Endothelial cell of umbilical vein (primary cell): ENCODE measurements around the gene C16orf89. TPM values are rescaled to one million over a fixed set of nuclear protein-coding genes. Genes with fewer than 3 reads are reported as not detected.

Experiments used
- BruUV-seq: library from RNA; stranded (reverse); fragments of 400-500 nt; replicated peaks from 2 replicates; lab custom pipeline; 2021; lab: Mats Ljungman, UMichigan
- CTCF ChIA-PET: fragments of 300-600, 350-600 bp; sonication (Branson Sonifier 250); formaldehyde crosslinking; loops from one replicate; lab custom pipeline; 2021; ENCODE audit warnings: antibody characterized with exemption, inconsistent platforms; lab: Charles Lee
- POLR2A ChIA-PET: fragments of 300-600, 350-600 bp; sonication (Branson Sonifier 250); formaldehyde crosslinking; loops from one replicate; lab custom pipeline; 2021; ENCODE audit warnings: antibody characterized with exemption, inconsistent platforms; lab: Charles Lee
- DNase-seq: peaks from one replicate; pipeline ENCODE4 v3.0.0-alpha.2; 2011; ENCODE audit warnings: low read depth, low spot score
- FAIRE-seq: peaks from 2 replicates; lab custom pipeline; 2011; peaks lifted over from hg19 to GRCh38; lab: Jason Lieb, UNC
- H2AFZ ChIP-seq: 2 replicates; pipeline ENCODE4 v1.6.0; 2012; ENCODE audit warnings: low read depth, low read length, control low read depth, inconsistent platforms
- H3K27ac ChIP-seq: 2 replicates; pipeline ENCODE4 v1.5.1; 2011; ENCODE audit warnings: low read depth, mild to moderate bottlenecking, control low read depth, low read length, moderate library complexity; ENCODE audit not compliant: insufficient read depth
- H3K27me3 ChIP-seq, 2 experiments: 2 replicates each; pipeline versions ENCODE4 v1.6.0 to v1.6.1; 2011; ENCODE audit warnings: low read length in 2 of 2, mixed read lengths in 1 of 2; ENCODE audit not compliant: control insufficient read depth in 2 of 2, insufficient read depth in 2 of 2
- H3K36me3 ChIP-seq, 2 experiments: 2 replicates in 1 of 2; 3 replicates in 1 of 2; pipeline ENCODE4 v1.5.1; 2011; ENCODE audit warnings: low read length in 2 of 2, mild to moderate bottlenecking in 1 of 2, moderate library complexity in 1 of 2; ENCODE audit not compliant: control insufficient read depth in 2 of 2, insufficient read depth in 2 of 2; ENCODE audit errors: extremely low read depth in 1 of 2
- H3K4me1 ChIP-seq: 3 replicates; pipeline ENCODE4 v1.5.1; 2011; ENCODE audit warnings: mild to moderate bottlenecking, low read length; ENCODE audit not compliant: control insufficient read depth, insufficient read depth; ENCODE audit errors: extremely low read depth
- H3K4me2 ChIP-seq: 2 replicates; pipeline ENCODE4 v1.6.1; 2011; ENCODE audit warnings: low read length, control low read depth, mixed read lengths; ENCODE audit not compliant: insufficient read depth
- H3K4me3 ChIP-seq, 3 experiments: fragments of 200-600 bp in 1 of 3; sonication (generic), shearing (Covaris generic) in 1 of 3; replicated peaks in 1 of 3; 2 replicates each; pipeline ENCODE4 v1.5.1; 2011 to 2016; ENCODE audit warnings: control low read depth in 3 of 3, low read length in 3 of 3, mild to moderate bottlenecking in 2 of 3, inconsistent platforms in 1 of 3, low read depth in 1 of 3, moderate library complexity in 1 of 3; ENCODE audit not compliant: insufficient read depth in 1 of 3
- H3K79me2 ChIP-seq: 2 replicates; pipeline ENCODE4 v1.6.0; 2012; ENCODE audit warnings: low read length, inconsistent platforms; ENCODE audit not compliant: control insufficient read depth, insufficient read depth
- H3K9ac ChIP-seq: replicated peaks from 2 replicates; pipeline ENCODE3; 2011; ENCODE audit warnings: low read length, control low read depth; ENCODE audit not compliant: insufficient read depth; ENCODE audit errors: extremely low read depth
- H3K9me1 ChIP-seq: replicated peaks from 3 replicates; pipeline ENCODE4 v1.6.0; 2011; ENCODE audit warnings: mild to moderate bottlenecking, low read length; ENCODE audit not compliant: control insufficient read depth, insufficient read depth; ENCODE audit errors: extremely low read depth
- H3K9me3 ChIP-seq: replicated peaks from 2 replicates; pipeline ENCODE4 v1.5.1; 2012; ENCODE audit warnings: low read length, inconsistent platforms; ENCODE audit not compliant: control insufficient read depth, insufficient read depth
- H4K20me1 ChIP-seq: replicated peaks from 2 replicates; pipeline ENCODE3; 2011; ENCODE audit warnings: mild to moderate bottlenecking, low read length; ENCODE audit not compliant: control insufficient read depth, insufficient read depth; ENCODE audit errors: extremely low read depth
- FOS ChIP-seq: IDR thresholded peaks from 2 replicates; pipeline ENCODE4 v1.6.1; 2011; ENCODE audit warnings: mild to moderate bottlenecking, low read length, moderate library complexity, borderline replicate concordance; ENCODE audit not compliant: insufficient read depth
- MYC ChIP-seq: IDR thresholded peaks from one replicate; pipeline ENCODE4 v1.6.1; 2011; ENCODE audit warnings: mild to moderate bottlenecking, low read depth, low read length
- POLR2AphosphoS5 ChIP-seq: IDR thresholded peaks from 2 replicates; pipeline ENCODE4 v1.6.1; 2012; ENCODE audit warnings: low read depth, mild to moderate bottlenecking, control low read depth, low read length, moderate library complexity; ENCODE audit not compliant: insufficient read depth
- dilution Hi-C: fragments of 300-500 bp; cut with MboI; formaldehyde crosslinking; loops from one replicate; pipeline ENCODE4 v1.15.0; 2019; ENCODE audit warnings: low sequenced_read_pairs; ENCODE audit not compliant: extremely low pct_ligation_motif_present
- intact Hi-C: fragments of 100-400 bp; cut with micrococcal nuclease; formaldehyde crosslinking; loops from one replicate; pipeline ENCODE4 v1.10.0; 2022
- polyA plus RNA-seq, 4 experiments: library from polyadenylated mRNA; depleted of rRNA in 3 of 4; stranded (reverse) in 3 of 4; unstranded in 1 of 4; fragments of >200 nt; gene quantifications; 2 replicates each; pipeline versions ENCODE4 v1.2.1 to v1.2.3, GENCODE V29; 2011 to 2012; ENCODE audit warnings: missing spikeins in 1 of 4
- total RNA-seq: library from RNA; stranded (reverse); gene quantifications from 2 replicates; pipeline ENCODE4 v1.2.3, GENCODE V29; 2021
- TF ChIP-seq, protein P1 (sequence below): IDR thresholded peaks from 2 replicates; pipeline ENCODE4 v1.6.1; 2011; ENCODE audit not compliant: insufficient read depth, insufficient read length

The C16orf89 gene
- total and polyA plus RNA-seq, 2 donors (not counting 3 experiments of a cell fraction or from before 2014, with no cell fraction given), result not detected

DNA sequence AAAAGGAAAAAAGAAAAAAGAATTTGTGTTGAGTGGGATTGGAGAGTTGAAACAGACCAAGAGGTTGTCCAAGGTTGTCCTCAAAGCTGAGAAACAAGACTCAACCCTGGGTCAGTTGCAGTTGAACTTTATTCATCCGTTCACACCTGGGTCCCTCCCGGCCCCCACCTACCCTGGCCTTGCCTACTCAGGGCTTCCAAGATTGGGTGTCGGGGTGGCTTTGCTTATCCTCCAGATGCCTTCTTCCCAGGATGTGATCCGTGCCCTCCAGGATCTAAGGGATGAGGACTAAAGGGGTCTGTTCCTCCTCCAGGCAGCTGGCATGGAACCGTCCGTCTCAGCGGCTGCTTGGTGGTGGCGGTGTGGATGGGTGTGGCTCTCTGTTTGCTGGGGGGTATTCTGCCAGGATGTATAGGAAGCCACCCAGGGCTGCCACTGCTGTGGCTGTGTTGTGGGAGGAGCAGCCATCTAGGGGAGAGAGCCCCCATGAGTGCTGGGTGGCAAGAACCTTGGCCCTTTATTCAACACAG, 21.7 kb downstream of the C16orf89 start:
- Histone ChIP-seq H4K20me1 (no peaks in the 10 kb centered on the region), H3K36me3 (no peaks in the 10 kb centered on the region), H3K27me3 (peaks cover 1 to 6% of the 10 kb centered on the region in 2 experiments), H3K9ac (no peak overlapping the region), H3K4me1 (no peaks in the 10 kb centered on the region), H3K9me1 (no peaks in the 10 kb centered on the region), H3K4me2 (no peak overlapping the region), H3K79me2 (no peaks in the 10 kb centered on the region), H3K9me3 (no peaks in the 10 kb centered on the region), H3K4me3 (no peak overlapping the region), H3K27ac (no peak overlapping the region), H2AFZ (no peak overlapping the region)
- FAIRE-seq, result no peak
- no peak for DNase-seq
- CTCF ChIA-PET, result no interaction called here
- dilution Hi-C loops, result no loop called here
- no peak for TF ChIP-seq POLR2AphosphoS5
- POLR2A ChIA-PET, result no interaction called here
- no TSS peak for BruUV-seq
- intact Hi-C loops, result no loop called here

DNA sequence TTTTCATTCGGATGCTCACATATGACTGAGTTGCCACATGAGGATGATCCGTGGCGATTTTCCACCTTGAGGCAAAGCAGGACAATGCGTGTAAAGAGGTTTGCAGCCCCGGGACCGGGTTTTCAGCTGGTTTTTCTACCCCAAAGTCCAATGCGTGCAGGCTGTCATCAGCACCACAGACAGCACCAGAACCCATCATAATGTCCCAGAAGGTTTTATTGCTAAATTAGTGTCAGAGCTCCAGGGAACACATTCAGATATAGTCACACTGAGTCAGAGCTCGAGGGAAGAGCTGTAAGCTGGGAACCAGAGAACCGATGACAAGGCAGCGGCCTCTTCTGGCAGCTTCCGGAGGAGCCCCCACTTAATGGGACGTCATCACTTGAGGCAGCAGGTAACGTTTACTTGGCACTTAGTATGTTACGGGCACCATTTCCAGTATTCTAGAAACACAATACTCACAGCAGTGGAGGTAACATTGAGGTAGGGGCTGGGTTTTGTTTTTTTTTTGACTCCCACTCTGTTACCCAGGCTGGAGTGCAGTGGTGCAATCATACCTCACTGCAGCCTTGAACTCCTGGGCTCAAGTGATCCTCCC, 23.1 kb downstream of the C16orf89 start:
- Histone ChIP-seq H3K27me3 (peaks cover 1 to 2% of the 10 kb centered on the region in 2 experiments), H3K4me2 (no peak overlapping the region), H3K4me1 (no peaks in the 10 kb centered on the region), H4K20me1 (no peaks in the 10 kb centered on the region), H3K4me3 (no peak overlapping the region), H3K79me2 (no peaks in the 10 kb centered on the region), H3K27ac (no peak overlapping the region), H3K9me3 (no peaks in the 10 kb centered on the region), H3K9ac (no peak overlapping the region), H3K9me1 (no peaks in the 10 kb centered on the region), H2AFZ (no peak overlapping the region), H3K36me3 (no peaks in the 10 kb centered on the region)
- ChIA-PET POLR2A (no interaction called here), CTCF (no interaction called here)
- FAIRE-seq (no peak), DNase-seq (no peak)
- intact Hi-C loops (no loop called here), dilution Hi-C loops (no loop called here)
- no peak for TF ChIP-seq MYC
- TF ChIP-seq, protein P1, sequence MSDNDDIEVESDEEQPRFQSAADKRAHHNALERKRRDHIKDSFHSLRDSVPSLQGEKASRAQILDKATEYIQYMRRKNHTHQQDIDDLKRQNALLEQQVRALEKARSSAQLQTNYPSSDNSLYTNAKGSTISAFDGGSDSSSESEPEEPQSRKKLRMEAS, result no peak
- no peak for TF ChIP-seq FOS
- no peak for TF ChIP-seq POLR2AphosphoS5
- no TSS peak for BruUV-seq
